IMR-90 (cell line): ENCODE measurements around the gene TRAF3IP1. TPM values are rescaled to one million over a fixed set of nuclear protein-coding genes. Genes with fewer than 3 reads are reported as not detected.

ENCODE experiments used
- ATAC-seq: fragments of 200-7000 bp; cut with Tn5 transposase; 2 replicates; pipeline ENCODE4 v1.9.1; 2020; ENCODE audit warnings: low read depth, mild to moderate bottlenecking, moderate library complexity
- BruUV-seq: library from RNA; stranded (reverse); fragments of 400-500 nt; replicated peaks from 2 replicates; lab custom pipeline; 2021; lab: Mats Ljungman, UMichigan
- CTCF ChIA-PET: fragments of 300-600 bp; formaldehyde crosslinking; extraction: SDS; loops from one replicate; lab custom pipeline; 2021; ENCODE audit warnings: antibody characterized with exemption; lab: Yijun Ruan, JAX
- POLR2A ChIA-PET: fragments of 300-600 bp; sonication (Branson Sonifier 250); formaldehyde crosslinking; loops from one replicate; lab custom pipeline; 2022; ENCODE audit warnings: antibody characterized with exemption; ENCODE audit not compliant: unreplicated experiment; lab: Charles Lee
- DNase-seq: peaks from one replicate; pipeline ENCODE4 v3.0.0; 2013
- H2AFZ ChIP-seq: replicated peaks from 2 replicates; pipeline ENCODE3; 2013; ENCODE audit warnings: low read length, mild to moderate bottlenecking; ENCODE audit not compliant: poor library complexity
- H2AK5ac ChIP-seq: 2 replicates; pipeline ENCODE4 v1.6.1; 2013; ENCODE audit warnings: low read depth, low read length, inconsistent platforms
- H2AK9ac ChIP-seq: replicated peaks from 2 replicates; pipeline ENCODE3; 2013; ENCODE audit warnings: mild to moderate bottlenecking, low read depth, low read length, moderate library complexity; ENCODE audit not compliant: poor library complexity
- H2BK120ac ChIP-seq: 2 replicates; pipeline ENCODE4 v1.6.1; 2013; ENCODE audit warnings: low read depth, low read length, inconsistent platforms
- H2BK15ac ChIP-seq: 3 replicates; pipeline ENCODE4 v1.6.1; 2013; ENCODE audit warnings: low read depth, low read length, inconsistent platforms
- H2BK20ac ChIP-seq: 2 replicates; pipeline ENCODE4 v1.6.1; 2013; ENCODE audit warnings: low read depth, mild to moderate bottlenecking, inconsistent platforms, low read length, moderate library complexity
- H2BK5ac ChIP-seq: 2 replicates; pipeline ENCODE4 v1.6.1; 2013; ENCODE audit warnings: mild to moderate bottlenecking, low read depth, low read length, inconsistent platforms; ENCODE audit not compliant: poor library complexity, severe bottlenecking
- H3K14ac ChIP-seq: replicated peaks from 2 replicates; pipeline ENCODE4 v1.6.1; 2013; ENCODE audit warnings: low read depth, low read length, inconsistent platforms
- H3K18ac ChIP-seq: 2 replicates; pipeline ENCODE4 v1.6.1; 2013; ENCODE audit warnings: low read depth, low read length, control low read depth
- H3K23ac ChIP-seq: 2 replicates; pipeline ENCODE4 v1.6.1; 2013; ENCODE audit warnings: low read depth, low read length, inconsistent platforms
- H3K27ac ChIP-seq: 2 replicates; pipeline ENCODE4 v1.5.1; 2013; ENCODE audit warnings: mild to moderate bottlenecking, control low read depth, low read length; ENCODE audit not compliant: insufficient read depth
- H3K27me3 ChIP-seq: 2 replicates; pipeline ENCODE4 v1.6.1; 2013; ENCODE audit warnings: low read length; ENCODE audit not compliant: control insufficient read depth, insufficient read depth
- H3K36me3 ChIP-seq: 2 replicates; pipeline ENCODE4 v1.6.1; 2013; ENCODE audit warnings: low read length, mixed read lengths; ENCODE audit not compliant: control insufficient read depth, insufficient read depth
- H3K4ac ChIP-seq: 2 replicates; pipeline ENCODE4 v1.6.1; 2013; ENCODE audit warnings: low read depth, low read length, inconsistent platforms
- H3K4me1 ChIP-seq: 2 replicates; pipeline ENCODE4 v1.6.1; 2013; ENCODE audit warnings: low read length, mixed read lengths; ENCODE audit not compliant: control insufficient read depth, insufficient read depth
- H3K4me2 ChIP-seq: 2 replicates; pipeline ENCODE4 v1.6.1; 2013; ENCODE audit warnings: low read depth, mild to moderate bottlenecking, control low read depth, low read length, moderate library complexity
- H3K4me3 ChIP-seq: 2 replicates; pipeline ENCODE4 v1.5.1; 2013; ENCODE audit warnings: low read depth, mild to moderate bottlenecking, control low read depth, low read length, moderate library complexity; ENCODE audit not compliant: insufficient read depth
- H3K56ac ChIP-seq: 2 replicates; pipeline ENCODE4 v1.6.1; 2013; ENCODE audit warnings: low read length, inconsistent platforms; ENCODE audit not compliant: insufficient read depth; ENCODE audit errors: extremely low read depth
- H3K79me1 ChIP-seq, 2 experiments: 2 replicates each; pipeline ENCODE4 v1.6.1; 2013; ENCODE audit warnings: low read length in 2 of 2, inconsistent platforms in 1 of 2, low read depth in 1 of 2
- H3K9ac ChIP-seq: 2 replicates; pipeline ENCODE4 v1.6.1; 2013; ENCODE audit warnings: low read depth, low read length, control low read depth
- H3K9me1 ChIP-seq: 2 replicates; pipeline ENCODE4 v1.6.1; 2013; ENCODE audit warnings: low read length, inconsistent platforms; ENCODE audit not compliant: insufficient read depth
- H3K9me3 ChIP-seq: 2 replicates; pipeline ENCODE4 v1.6.1; 2013; ENCODE audit warnings: low read length; ENCODE audit not compliant: control insufficient read depth, insufficient read depth
- H4K20me1 ChIP-seq: 2 replicates; pipeline ENCODE4 v1.6.1; 2013; ENCODE audit warnings: low read length, inconsistent platforms; ENCODE audit not compliant: insufficient read depth
- H4K5ac ChIP-seq: 2 replicates; pipeline ENCODE4 v1.6.1; 2013; ENCODE audit warnings: mild to moderate bottlenecking, low read depth, low read length, control low read depth
- H4K8ac ChIP-seq, 2 experiments: 2 replicates each; pipeline ENCODE4 v1.6.1; 2013; ENCODE audit warnings: low read depth in 2 of 2, low read length in 2 of 2, control low read depth in 1 of 2, inconsistent platforms in 1 of 2
- H4K91ac ChIP-seq: 2 replicates; pipeline ENCODE4 v1.6.1; 2013; ENCODE audit warnings: low read depth, low read length, inconsistent platforms; ENCODE audit not compliant: insufficient read depth
- CHD1 ChIP-seq: IDR thresholded peaks from 2 replicates; pipeline ENCODE4 v1.6.1; 2012; ENCODE audit warnings: low read depth, low read length, improper control_type of control experiment
- WGBS, 2 experiments: methylation state at CpG; one replicate each; pipeline versions ENCODE4 v1.1.5 to v1.1.7; 2013; ENCODE audit warnings: missing lambda C conversion rate in 2 of 2; ENCODE audit not compliant: insufficient read length in 1 of 2; ENCODE audit errors: extremely low coverage in 2 of 2; 5-methylcytosine and 5-hydroxymethylcytosine counted together
- dilution Hi-C: fragments of 300-500 bp; cut with HindIII; formaldehyde crosslinking; loops from one replicate; pipeline ENCODE4 v1.14.3; 2018; ENCODE audit warnings: low sequenced_read_pairs; ENCODE audit not compliant: unreplicated experiment
- in situ Hi-C: fragments of 300-500 bp; cut with MboI; formaldehyde crosslinking; loops from 3 replicates; pipeline ENCODE4 v1.14.3; 2019; ENCODE audit warnings: low sequenced_read_pairs, inconsistent platforms, mixed read lengths
- intact Hi-C: fragments of 100-400 bp; cut with micrococcal nuclease; formaldehyde crosslinking; loops from 2 replicates; pipeline ENCODE4 v1.10.0; 2022
- polyA plus RNA-seq, 3 experiments: library from polyadenylated mRNA; depleted of rRNA; stranded (reverse); fragments of >200 nt; gene quantifications; 2 replicates each; pipeline ENCODE4 v1.2.3, GENCODE V29; 2012; ENCODE audit warnings: low replicate concordance in 1 of 3
- total RNA-seq: library from RNA; depleted of rRNA; stranded (reverse); fragments of >200 nt; gene quantifications from 2 replicates; pipeline ENCODE4 v1.2.3, GENCODE V29; 2012

TRAF3IP1 gene
- total and polyA plus RNA-seq, 2 of the 4 experiments (the other 2 are of a cell fraction) = 5.9 to 8.3 TPM

DNA sequence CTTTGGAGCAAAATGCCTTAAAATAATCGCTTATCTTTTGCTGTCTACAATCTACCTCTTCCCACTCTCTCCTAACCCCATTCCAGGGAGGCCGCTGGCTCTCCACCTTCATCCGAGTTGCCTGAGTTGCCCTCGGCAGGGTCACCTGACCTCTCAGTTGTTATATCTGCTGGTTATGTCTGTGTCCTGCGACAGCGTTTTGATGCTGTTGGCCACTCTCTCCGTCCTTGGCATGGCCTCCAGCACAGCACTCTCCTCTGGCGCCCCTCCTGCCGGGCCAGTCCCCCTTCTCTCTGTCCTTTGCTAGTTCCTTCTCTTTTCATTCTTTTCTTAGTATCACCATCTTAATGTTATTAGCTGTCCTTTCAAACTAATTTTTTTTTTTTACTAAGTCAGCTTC, 41.6 kb downstream of the TRAF3IP1 start:
- Histone ChIP-seq H2BK120ac (no peak overlapping the region), H3K4ac (no peak overlapping the region), H4K5ac (no peak overlapping the region), H2BK15ac (no peak overlapping the region), H3K4me2 (no peak overlapping the region), H2AK5ac (no peak overlapping the region), H3K27ac (no peak overlapping the region), H2BK20ac (no peak overlapping the region), H3K18ac (no peak overlapping the region), H3K36me3 (peaks cover 18% of the 10 kb centered on the region), H3K9me1 (no peaks in the 10 kb centered on the region), H3K14ac (no peak overlapping the region), H3K4me3 (no peak overlapping the region), H3K23ac (no peak overlapping the region), H2AFZ (no peak overlapping the region), H3K9me3 (no peaks in the 10 kb centered on the region), H2AK9ac (no peak overlapping the region), H2BK5ac (no peak overlapping the region), H3K9ac (no peak overlapping the region), H4K91ac (no peak overlapping the region), H3K79me1 (no peaks in the 10 kb centered on the region), H4K8ac (no peak overlapping the region), H3K27me3 (no peaks in the 10 kb centered on the region), H3K4me1 (no peaks in the 10 kb centered on the region), H3K56ac (no peak overlapping the region), H4K20me1 (no peaks in the 10 kb centered on the region)
- BruUV-seq = no TSS peak
- dilution Hi-C loops (no loop called here), intact Hi-C loops (no loop called here), in situ Hi-C loops (loop anchor here (10.0 to 25.0 kb wide), 4 partner anchors 103 to 643 kb away; no protein-coding TSS in a partner anchor)
- 100% methylated on average over 3 of the region's 9 CpGs; no CpG with 5 or more reads in 1 of the 2 experiments for WGBS, 2 experiments
- CTCF ChIA-PET = no interaction called here
- DNase-seq (no peak), ATAC-seq (no peak)
- no peak for TF ChIP-seq CHD1
- POLR2A ChIA-PET = no interaction called here
